RCC 7860 (cell line): ENCODE measurements around the gene ROPN1L.
"Not testable (repeated sequence)": the region's sequence is repeated elsewhere in the genome, so short reads cannot be mapped to it uniquely, and the experiment has no call there.

ENCODE experiments used
- DNase-seq: peaks from one replicate; pipeline ENCODE4 v3.0.0-alpha.2; 2015; ENCODE audit warnings: low spot score
- FAIRE-seq: peaks from 2 replicates; lab custom pipeline; 2012; peaks lifted over from hg19 to GRCh38; lab: Jason Lieb, UNC

Gene ROPN1L

DNA sequence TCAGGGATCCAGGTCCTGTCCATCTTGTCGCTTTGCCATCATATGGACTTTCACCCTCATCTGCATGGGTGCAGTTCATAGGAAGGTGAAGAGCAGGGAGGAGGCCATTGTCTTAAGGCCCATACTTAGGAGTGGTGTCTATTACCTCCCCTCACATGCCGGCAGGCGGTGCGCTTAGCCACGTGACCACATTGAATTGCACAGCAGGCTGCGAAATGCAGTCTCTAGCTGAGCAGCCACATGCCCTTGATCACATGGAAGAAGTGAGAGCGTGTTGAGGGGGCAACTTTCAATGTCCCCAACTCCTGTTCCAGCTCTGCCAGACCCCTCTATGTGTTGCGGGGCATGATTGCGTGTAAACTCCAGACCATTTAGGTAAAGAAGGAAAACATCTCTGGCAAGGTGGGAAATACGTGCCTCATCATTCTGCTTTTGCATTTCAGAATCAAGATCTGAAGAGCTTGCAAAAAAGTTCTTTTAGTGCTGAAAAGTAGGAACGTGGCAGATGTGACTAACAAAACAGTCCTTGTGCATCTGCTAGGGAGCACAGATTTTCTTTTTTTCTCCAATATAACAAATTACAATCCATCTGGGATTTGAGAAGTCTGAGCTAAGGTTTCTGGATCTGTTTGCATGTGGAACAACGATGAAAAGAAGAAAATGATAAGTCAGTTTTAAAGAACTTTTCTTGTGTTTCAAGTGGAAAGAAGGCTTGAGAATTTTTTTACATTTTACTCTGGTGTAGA, 34.4 kb downstream of the ROPN1L start:
- no peak for DNase-seq
- no peak for FAIRE-seq

DNA sequence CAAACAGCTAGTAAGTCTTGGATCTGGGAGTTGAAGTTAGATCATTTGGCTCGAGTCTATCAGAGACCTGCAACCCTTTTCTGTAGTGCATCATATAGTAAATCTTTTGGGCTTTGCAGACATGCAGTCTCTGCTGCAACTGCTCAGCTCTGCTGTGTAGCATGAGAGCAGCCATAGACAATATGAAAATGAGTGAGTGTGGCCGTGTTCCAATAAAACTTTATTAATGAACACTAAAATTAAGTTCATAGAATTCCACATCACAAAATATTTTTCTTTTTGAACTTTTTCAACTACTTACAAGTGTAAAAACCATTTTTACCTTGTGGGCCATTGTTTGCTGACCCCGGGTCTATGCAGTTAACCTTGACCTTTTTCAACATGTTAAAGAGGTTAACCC, 35.2 kb downstream of the ROPN1L start:
- no peak for DNase-seq

DNA sequence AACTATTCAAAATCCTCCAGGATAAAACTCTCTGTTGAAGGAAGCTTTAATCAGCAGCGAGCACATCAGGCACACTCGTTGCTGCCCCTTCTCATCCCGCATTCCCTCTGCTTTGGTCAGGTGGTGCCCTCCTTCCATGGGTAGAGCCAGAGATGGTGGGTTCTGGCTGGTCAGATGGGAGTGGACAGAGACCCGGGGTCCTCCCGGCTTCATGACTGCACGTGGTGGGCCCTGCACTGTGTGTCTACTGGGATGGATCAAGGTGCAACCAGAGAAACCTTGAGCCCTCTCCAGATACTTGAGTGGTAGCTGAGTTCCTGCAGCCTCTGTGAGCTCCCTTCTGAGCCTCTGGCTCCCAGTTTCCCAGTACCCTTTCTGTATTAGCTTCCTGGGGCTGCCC, 36.3 kb downstream of the ROPN1L start:
- FAIRE-seq (no peak), DNase-seq (no peak)

More for the DNA sequence above, 35.2 kb downstream of the ROPN1L start:
- no peak for FAIRE-seq

DNA sequence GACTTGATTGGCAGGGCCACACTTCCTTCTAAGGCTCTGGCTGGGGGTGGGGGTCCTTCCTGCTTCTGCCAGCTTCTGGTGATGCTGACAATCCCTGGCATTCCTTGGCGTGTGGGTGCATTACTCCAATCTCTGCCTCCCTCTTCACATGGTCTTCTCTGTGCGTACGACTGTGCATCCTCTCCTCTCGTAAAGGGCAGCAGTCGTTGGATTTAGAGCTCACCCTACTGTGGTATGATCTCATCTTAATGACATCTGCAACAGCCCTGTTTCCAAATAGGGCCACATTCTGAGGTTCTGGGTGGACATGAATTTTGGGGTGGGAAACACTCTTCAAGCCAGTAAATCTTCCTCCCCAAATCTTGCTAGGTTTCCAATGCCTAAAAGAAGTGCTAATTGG, 36.8 kb downstream of the ROPN1L start:
- FAIRE-seq (no peak), DNase-seq (peak; percentile 58)

DNA sequence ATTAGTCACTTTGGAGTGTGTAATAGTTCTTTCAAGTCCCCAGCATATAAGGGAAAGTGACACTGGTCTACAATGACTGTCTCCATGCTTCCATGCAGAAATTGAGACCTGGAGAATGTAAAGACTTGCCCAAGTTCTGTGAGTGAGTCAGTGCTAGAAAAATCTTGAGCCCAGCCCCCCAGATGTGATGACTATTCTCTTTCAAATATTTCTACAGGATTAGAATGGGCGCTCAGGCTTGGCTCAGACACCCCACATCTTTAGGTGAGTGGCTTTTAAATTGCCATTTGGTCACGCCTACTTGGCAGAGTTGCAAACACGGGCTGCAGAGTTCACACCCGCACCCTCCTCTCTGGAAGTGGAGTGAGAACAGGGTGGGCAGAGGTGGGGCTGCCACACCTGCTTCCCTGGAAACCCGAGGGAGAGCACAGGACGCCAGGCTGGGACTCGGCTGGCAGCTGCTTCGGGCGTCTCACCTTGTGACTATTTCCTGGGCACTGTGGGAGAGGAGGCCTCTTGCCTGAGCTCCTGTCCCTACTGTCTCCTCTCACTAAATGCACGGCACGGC, 37.6 kb downstream of the ROPN1L start:
- DNase-seq: peak; percentile 97
- peak; percentile 98 for FAIRE-seq

DNA sequence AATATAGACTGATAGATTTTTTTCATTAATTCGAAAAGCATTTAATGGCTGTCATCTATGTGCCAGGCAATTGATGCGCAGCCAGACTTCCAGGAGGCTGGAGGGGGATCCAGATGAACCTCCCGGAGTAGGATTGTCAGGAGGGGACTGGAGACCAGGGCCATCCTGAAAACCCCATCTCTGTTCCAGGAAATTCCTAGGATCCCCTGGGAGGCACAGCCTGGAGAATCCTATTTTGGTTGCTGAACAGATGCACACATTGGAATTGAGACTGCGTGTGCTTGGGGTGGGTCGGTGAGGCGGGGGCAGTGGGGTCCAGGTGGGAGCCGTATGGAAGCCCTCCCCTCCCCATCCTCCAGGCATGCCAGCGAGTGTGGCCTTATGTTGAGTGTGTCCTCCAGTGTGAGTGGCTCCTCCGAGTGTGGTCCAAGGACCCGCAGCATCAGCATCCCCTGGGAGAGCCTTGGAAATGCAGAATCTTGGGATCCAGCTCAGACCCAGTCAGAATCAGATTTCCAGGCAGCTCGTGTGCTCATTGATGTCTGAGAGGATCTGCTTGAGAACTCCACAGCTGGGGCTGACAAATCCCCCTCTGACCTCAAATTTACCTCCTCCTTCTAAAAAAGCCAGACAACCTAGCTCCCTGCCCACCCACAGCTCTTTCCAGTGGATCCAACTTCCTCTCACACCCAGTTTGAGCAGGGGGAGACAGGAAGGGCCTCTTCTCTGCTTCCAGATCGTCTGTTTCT, 38.7 kb downstream of the ROPN1L start:
- no peak for DNase-seq
- FAIRE-seq: no peak

DNA sequence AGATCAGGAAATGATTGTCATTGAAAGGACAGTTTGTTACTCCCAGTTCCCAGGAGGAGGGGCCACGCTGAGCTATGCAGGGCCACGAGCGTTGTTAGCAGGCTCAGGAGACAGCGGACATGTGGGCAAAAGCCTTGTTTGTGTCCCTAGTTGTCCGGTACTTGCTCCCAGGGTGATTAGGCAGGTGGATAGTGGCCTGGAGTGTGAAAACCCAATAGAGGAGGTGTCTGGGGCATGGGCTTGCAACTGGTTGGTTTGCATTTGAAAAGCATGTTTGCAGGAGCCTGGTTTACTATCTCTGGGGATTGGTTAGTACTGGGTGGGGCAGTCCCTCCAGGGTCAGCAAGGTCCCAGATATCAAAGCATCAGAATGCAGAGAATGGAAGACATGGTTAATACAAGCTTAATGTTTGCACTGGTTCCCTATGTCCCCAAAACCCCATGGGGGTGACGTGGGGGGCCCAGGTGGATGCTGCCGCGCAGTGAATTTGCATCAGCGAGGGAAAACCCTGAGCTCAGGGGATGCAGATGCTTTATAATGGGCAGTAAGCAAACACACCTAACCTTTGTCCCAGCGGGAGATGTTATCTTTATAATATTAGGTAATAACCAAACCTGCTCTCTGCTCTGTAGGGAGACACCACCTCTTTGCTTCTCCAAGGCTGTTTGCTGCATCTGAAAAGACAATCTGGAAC, 39.7 kb downstream of the ROPN1L start:
- FAIRE-seq: no peak
- DNase-seq: no peak

DNA sequence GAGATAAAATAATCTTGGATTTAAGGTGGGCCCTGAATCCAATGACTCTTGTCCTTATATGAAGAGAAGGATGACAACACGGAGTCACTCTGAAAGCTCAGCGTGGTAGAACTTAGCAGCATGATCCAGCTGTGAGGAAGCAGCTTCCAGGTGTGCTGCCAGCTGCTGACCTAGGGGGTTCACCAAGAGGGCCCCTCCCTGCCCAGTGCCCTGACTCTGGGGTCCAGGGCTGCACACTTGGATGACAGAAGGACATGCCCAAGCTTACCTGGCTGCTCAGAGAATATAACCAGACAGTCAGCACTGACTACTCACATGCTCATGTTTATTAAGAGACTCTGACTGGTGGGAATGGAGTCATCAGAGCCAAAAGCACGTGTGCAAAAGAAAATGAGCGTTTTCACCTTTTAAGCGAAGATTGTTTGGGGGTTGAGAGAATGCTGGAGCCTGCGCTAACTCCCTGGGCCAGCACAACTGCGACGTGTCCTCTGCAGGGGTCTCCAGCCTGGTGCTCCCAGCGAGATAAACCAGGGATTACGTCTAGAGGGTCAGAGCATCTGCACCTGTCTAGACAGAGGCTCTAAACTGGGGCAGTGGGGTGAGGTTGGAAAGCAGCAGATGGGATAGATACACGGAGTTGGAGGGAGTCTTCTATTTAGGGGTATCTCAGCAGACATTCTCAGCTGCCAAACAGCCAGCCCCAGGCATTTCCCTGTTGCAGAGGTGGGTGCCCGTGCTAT, 41.3 kb downstream of the ROPN1L start:
- FAIRE-seq: no peak

DNA sequence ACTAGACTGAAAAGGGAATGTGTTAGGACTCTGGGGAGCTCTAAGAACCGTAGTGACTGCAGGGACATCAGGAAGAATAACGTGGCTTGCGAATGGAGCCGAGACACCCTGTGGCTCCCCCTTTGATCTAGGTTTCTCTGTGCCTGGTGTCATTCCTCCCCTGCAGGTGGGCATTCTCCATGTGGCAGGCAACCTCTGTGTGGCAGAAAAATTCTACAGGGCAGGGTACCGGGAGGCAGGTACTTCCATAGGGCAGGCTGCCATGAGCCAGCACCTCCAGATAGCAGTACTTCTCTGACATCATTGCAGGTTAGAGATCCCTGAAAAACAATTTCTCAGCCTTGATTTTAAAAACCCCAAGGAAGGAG, 43.1 kb downstream of the ROPN1L start:
- FAIRE-seq: no peak
- DNase-seq: no peak

More for the DNA sequence above, 41.3 kb downstream of the ROPN1L start:
- DNase-seq: no peak

DNA sequence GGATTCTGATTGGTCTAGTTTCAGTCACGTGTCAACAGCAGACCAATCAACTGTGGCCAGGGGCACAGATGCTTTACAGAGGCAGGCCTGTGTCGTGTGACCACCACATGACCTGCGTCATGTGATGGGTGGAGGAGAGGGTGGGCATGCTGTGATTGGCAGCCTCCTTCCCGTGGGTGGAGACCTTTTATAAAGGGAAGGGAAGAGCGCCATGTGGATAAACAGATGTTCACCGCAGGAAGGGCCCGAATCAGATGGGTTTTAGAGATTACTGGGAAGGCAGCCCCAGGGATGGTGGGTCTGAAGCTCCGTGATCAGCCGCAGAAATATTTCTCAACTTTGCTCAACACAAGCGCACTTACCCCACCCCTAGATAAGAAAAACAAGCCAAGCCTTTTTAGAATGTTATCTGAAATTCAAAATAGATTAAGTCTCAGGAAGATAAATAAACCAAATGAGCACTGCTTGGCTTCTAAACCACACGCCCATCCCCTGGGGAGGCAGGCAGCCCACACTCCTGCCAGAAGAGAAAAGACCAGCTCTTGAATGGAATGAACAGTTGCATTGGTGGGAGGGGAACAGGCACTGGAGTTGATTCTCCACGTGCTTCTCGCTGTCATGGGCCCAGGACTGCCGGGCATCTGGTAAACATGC, 43.6 kb downstream of the ROPN1L start:
- DNase-seq (no peak), FAIRE-seq (no peak)

DNA sequence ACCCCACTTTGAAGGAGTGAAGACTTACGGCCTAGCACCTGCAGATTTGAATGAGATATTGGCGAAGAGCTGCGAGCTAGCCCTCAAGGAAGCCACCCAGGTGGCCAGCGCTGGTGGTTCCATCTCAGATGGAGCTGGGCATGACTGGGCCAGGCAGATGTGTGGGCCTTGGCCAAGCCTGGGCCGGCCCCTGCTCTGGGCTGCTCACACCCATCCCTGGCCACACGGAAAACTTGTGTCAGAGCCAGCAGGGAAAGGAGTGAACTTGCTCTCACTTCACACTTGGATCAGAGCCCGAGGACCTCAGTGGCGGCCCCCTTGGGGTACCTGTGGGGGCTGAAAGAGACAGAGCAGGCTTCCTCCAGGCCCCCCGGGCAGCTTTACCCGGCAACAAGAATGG, 44.2 kb downstream of the ROPN1L start:
- no peak for DNase-seq
- no peak for FAIRE-seq

DNA sequence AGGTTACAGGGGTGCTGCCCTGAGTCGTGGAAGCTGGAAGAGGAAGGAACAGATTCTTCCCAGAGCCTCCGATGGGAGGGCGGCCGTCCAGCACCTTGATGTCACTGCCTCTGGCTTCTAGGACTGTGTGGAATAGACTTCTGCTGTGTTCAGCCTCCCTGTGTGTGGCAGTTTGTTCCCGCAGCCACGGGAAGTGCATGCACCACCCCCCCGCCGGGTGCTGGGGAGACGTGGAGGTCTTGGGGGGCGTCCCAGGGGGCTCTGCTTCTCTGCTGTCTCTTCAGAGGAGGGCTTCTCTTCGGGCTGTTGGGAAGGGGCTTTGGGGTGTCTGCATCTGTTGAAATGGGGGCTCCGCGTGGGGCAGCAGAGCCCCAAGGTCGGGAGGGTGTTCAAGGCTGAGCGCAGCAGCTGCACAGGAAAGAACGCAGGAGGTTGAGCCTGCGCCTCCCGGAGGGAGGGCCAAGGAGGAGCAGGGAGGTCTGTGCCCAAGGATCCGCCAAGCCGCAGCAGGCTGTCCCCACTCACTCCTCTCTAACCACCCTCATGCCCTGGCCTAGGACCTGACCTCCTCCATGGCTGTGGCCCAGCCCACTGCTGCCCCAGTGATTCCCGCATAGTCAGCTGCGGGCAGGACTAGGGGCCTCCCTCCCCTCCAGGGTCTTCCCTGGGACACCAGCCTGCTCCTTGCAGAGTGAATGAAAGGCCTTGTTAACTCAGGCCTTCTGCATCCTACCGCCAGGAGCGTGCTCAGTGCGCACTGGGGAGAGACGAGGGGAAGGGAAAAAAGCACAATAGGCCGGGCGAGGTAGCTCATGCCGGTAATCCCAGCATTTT, 45.0 kb downstream of the ROPN1L start:
- no peak for FAIRE-seq
- DNase-seq: no peak

DNA sequence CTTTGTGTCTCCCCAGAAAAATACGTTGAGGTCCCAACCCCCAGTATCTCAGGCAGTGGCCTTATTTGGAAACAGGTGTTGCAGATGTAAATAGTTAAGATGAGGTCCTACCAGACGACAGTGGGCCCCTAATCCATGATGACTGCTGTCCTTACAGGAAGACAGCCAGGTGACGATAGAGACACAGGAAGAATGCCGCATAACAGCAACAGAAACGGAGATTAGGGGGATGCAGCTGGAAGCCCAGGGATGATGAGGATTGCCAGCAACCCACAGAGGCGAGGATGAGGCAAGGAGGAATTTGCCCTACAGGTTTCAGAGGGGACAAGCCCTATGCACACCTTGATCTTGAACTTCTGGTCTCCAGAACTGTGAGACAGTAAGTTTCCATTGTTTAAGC, 46.5 kb downstream of the ROPN1L start:
- no peak for FAIRE-seq
- no peak for DNase-seq

DNA sequence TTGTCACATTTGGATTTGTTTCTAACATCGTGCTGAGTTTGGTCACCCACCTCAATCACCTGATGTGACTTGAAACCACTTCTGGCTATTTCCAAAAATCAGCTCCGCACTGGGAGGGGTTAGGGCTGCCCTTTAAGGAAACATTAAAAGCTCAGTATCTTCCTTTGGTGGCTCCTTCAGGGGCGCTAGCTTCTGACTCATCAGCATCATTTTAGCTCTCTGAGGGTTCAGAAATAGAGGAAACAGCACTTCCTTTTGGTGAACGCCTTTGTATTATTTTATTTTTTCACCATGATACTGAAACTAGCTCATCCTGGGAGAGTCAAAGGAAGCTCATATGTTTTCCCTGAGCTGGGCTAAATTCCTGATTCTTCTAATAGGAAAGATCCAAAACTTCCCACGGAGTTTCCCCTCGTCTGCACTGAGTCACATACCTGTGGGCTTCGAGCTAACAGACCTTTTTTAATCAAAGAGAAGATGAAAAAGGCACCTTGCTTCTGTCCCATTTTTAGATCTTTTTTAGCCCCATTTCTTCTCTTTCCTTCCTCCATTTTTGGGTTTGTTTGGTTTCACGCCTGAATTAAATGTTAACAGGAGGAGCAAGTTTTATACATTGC, 48.2 kb downstream of the ROPN1L start:
- FAIRE-seq: no peak
- no peak for DNase-seq

DNA sequence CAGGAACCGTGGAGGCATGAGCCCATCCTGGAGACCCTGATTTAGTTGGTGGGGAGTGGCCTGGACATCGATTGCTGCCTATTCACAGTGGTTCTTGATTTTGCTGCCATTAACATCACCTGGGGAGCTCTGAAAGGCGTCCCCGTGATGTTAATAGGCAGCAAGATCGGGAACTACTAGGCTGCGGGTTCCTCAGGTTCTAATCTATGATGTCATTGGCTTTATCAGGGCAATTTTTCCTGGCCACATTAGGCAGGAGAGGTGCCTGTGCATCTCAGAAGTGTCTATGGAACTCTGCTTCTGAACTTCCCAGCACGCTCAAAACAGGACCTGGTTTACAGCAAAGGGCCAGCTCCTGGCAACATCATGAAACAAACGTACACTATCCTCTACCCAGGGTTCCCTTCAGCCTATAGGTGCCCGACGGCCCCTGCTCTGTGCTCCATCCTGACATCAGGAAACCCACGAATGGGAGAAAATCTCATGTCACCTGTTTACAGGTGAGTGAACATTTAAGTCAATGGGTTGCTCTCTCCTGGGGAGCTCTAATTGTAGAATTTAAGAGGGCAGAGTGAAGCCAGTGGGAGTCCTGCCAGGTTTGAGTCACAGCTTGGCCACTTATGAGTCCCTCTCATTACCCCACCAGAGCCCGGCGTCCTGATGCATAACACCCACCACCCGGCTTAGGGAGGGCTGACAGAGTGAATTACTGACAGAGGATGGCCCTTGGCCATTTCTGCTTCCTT, 49.4 kb downstream of the ROPN1L start:
- FAIRE-seq: no peak

DNA sequence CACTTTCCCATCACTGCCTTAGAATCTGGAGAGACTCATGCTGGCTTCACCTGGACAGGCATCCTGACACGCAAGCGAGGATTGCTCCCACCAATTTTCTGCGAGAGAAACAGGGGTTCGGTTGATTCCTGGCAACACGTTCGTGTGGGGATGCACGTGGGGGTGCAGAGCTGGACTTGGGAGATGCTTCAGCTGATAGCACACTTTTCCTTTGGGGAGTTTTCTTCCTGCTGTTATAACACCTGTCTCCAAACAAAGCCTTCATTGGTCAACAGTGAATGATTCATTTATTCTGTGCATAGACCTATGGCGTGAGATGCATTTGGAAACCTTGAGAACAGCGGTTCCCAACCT, 50.0 kb downstream of the ROPN1L start:
- DNase-seq (no peak), FAIRE-seq (no peak)

More for the DNA sequence above, 49.4 kb downstream of the ROPN1L start:
- no peak for DNase-seq

DNA sequence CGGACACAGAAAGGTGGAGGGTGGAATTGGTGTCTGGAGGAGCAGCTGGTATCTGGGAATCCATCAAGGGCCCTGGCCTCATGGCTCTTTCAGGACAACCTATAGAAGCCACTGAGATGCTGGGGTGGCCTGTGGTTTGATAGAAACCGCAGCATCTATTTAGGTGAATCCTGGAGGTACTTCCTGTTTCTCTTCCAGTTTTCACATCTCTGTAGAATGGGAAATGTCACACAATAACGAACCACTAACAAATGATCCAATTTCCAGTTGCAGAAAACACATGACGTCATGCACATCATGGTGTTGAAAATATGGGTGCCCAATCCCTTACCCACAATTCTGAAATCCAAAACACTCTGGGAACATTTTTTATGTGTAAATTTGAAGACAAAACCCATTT, 52.2 kb downstream of the ROPN1L start:
- no peak for DNase-seq
- FAIRE-seq: no peak

DNA sequence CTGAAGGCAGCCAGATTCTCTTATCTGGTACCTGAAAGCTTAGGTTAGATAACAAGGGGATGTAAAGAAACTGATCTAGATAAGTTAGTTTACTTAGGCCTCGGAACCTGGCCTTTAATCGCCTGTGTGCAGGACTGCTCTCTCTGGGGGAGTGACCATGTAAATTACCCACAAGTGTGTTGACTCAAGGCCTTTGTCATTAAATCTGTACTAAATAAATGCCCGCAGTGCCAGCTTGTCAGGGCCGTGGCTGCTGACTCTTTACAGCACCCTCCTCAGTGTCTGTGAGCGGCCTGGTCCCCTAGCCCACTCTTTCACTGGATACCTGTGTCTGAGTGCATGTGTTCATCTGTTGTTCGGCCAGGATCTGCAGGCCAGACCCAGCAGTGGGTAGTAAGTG, 52.8 kb downstream of the ROPN1L start:
- FAIRE-seq, DNase-seq: not testable (repeated sequence)
